OCI-LY1 (cell line): ENCODE data around the gene PGLYRP2.

ENCODE experiments used
- CTCF ChIP-seq: fragments of 200-600 bp; sonication (generic), shearing (Covaris generic); IDR thresholded peaks from 2 replicates; pipeline ENCODE4 v1.5.1; 2017; ENCODE audit warnings: mild to moderate bottlenecking, antibody characterized with exemption, low read length, moderate library complexity, mixed read lengths
- EZH2 ChIP-seq: fragments of 200-600 bp; sonication (generic), shearing (Covaris generic); IDR thresholded peaks from 2 replicates; pipeline ENCODE4 v1.8.0; 2017; ENCODE audit warnings: borderline replicate concordance, mixed run types, mild to moderate bottlenecking, antibody characterized with exemption, low read length, moderate library complexity, mixed read lengths

DNA sequence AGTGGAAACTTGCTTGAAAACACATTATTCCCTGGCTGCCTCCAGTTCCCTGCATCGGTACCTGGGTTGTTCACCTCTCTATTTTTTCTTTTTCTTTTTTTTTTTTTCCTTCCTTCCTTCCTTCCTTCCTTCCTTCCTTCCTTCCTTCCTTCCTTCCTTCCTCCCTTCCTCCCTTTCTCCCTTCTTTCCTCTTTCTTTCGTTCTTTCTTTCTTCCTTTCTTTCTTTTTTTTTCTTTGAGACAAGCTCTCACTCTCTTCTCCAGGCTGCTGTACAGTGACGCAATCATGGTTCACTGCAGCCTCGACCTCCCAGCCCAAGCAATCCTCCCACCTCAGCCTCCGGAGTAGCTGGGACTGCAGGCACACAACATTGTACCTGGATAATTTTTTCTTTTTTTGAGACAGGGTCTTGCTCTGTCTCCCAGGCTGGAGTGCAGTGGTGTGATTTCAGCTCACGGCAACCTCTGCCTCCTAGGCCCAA lies 11.5 kb downstream of the PGLYRP2 start:
- TF ChIP-seq CTCF (no peak), EZH2 (no peak)
